ENCODE results near the gene PEAK1. TPM values are rescaled to one million over a fixed set of nuclear protein-coding genes. Genes with fewer than 3 reads are reported as not detected.

The PEAK1 gene
- total and polyA plus RNA-seq, 9 of the 15 experiments (the other 6 are each of a cell fraction or from before 2014, with no cell fraction given) = 0.99 to 22.4 (median 10.8) TPM

DNA sequence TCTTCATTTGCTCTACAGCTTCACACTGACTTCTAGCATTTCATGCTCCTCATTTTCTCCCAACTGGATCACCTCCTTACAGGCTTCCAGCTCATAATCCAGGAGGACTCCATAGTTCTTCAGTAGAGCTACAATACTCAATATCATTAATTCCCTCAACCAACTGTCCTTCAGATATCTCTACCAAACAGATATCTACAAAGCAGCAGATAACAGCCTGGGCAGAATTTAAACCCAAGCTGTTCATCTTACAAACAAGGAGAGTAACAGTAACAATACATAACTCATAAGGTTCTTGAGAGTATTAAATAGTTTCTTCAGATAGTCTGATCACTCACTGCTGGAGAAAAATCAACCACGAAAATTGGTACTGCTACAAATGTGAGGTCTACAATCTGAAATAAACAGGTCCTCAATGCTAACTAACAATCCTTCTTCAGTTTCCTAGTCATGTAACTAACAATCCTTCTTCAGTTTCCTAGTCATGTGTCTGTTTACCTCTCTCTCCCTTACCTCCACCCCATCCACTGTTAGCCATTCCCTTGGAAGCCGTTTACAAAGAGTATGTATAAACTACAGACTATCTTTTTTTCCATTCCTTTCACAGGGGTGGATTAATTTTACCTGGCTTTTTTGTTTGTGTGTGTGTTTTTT, 5.0 kb downstream of the PEAK1 start (continued):
- TF ChIP-seq TAF15 (IDR thresholded peaks at IDR 0.05; ENCODE audit: low read depth, low read length) (no peak), GTF2A2 (tag; IDR thresholded peaks at IDR 0.05) (no peak), CBFA2T2 (conservative IDR thresholded peaks at IDR 0.05) (peak; percentile 46; the same call in 1 of the 2 replicates), HEY1 (CRISPR knock-in tag; IDR thresholded peaks at IDR 0.05; ENCODE audit: borderline replicate concordance) (no peak), MBD2 (IDR thresholded peaks at IDR 0.05; ENCODE audit: borderline replicate concordance, low read depth) (no peak), RBBP5 (IDR thresholded peaks at IDR 0.05; ENCODE audit: borderline replicate concordance, insufficient read depth, low read length, poor library complexity, severe bottlenecking) (no peak), TEAD4 (IDR thresholded peaks at IDR 0.05; ENCODE audit: low read length) (peak; percentile 73), TEAD4 (CRISPR knock-in tag; IDR thresholded peaks at IDR 0.05; ENCODE audit: borderline replicate concordance) (no peak), ZNF668 (CRISPR knock-in tag; IDR thresholded peaks at IDR 0.05) (no peak), RAD21 (CRISPR knock-in tag; conservative IDR thresholded peaks at IDR 0.05 in 1 of 2, IDR thresholded peaks at IDR 0.05 in 1 of 2) (no peak), NFE2 (IDR thresholded peaks at IDR 0.05; ENCODE audit: low read depth) (no peak), ESRRA (IDR thresholded peaks at IDR 0.05; ENCODE audit: borderline replicate concordance, low read depth) (no peak), BRD4 (IDR thresholded peaks at IDR 0.05) (no peak), PYGO2 (tag; IDR thresholded peaks at IDR 0.05) (no peak)
- TF ChIP-seq, protein P1, sequence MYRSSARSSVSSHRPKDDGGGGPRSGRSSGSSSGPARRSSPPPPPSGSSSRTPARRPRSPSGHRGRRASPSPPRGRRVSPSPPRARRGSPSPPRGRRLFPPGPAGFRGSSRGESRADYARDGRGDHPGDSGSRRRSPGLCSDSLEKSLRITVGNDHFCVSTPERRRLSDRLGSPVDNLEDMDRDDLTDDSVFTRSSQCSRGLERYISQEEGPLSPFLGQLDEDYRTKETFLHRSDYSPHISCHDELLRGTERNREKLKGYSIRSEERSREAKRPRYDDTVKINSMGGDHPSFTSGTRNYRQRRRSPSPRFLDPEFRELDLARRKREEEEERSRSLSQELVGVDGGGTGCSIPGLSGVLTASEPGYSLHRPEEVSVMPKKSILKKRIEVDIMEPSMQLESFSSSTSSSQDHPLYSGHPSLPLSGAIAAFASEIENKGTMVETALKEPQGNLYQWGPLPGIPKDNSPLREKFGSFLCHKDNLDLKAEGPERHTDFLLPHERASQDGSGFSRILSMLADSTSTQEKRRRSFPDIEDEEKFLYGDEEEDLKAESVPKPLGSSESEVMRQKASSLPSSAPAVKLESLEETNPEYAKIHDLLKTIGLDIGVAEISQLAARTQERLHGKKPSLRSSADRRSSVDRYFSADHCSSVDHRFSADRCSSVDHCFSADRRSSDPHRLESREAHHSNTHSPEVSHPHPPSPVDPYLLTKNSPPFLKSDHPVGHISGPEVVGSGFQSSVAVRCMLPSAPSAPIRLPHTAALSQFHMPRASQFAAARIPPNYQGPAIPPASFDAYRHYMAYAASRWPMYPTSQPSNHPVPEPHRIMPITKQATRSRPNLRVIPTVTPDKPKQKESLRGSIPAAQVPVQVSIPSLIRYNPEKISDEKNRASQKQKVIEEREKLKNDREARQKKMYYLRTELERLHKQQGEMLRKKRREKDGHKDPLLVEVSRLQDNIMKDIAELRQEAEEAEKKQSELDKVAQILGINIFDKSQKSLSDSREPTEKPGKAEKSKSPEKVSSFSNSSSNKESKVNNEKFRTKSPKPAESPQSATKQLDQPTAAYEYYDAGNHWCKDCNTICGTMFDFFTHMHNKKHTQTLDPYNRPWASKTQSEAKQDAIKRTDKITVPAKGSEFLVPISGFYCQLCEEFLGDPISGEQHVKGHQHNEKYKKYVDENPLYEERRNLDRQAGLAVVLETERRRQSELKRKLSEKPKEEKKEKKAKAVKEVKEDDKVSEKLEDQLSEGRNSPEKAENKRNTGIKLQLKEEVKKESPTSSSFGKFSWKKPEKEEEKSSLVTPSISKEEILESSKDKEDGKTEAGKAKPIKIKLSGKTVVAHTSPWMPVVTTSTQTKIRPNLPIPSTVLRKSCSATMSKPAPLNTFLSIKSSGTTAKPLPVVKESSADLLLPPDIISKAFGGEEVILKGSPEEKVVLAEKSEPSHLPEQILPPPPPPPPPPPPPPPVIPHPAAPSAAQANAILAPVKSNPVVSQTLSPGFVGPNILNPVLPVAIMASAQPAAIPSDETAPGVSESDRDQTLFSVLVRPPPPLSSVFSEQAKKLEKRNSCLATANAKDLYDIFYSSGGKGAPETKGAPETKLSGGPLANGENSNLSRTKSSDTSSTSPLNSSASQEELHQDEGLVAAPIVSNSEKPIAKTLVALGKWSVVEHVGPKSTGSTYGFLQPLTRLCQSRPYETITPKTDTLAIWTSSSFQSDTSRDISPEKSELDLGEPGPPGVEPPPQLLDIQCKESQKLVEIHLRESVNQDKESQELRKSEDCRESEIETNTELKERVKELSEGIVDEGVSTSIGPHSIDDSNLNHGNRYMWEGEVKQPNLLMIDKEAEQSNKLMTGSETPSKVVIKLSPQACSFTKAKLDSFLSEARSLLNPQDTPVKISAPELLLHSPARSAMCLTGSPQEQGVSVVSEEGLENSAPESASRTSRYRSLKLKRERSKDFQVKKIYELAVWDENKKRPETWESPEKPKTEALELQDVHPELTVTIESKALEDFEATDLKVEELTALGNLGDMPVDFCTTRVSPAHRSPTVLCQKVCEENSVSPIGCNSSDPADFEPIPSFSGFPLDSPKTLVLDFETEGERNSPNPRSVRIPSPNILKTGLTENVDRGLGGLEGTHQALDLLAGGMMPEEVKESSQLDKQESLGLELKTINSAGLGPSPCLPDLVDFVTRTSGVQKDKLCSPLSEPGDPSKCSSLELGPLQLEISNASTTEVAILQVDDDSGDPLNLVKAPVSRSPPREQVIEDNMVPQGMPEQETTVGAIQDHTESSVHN (IDR thresholded peaks at IDR 0.05; ENCODE audit: borderline replicate concordance in 1 of 2, low read depth in 1 of 2) = no peak
- TF ChIP-seq, protein P2, sequence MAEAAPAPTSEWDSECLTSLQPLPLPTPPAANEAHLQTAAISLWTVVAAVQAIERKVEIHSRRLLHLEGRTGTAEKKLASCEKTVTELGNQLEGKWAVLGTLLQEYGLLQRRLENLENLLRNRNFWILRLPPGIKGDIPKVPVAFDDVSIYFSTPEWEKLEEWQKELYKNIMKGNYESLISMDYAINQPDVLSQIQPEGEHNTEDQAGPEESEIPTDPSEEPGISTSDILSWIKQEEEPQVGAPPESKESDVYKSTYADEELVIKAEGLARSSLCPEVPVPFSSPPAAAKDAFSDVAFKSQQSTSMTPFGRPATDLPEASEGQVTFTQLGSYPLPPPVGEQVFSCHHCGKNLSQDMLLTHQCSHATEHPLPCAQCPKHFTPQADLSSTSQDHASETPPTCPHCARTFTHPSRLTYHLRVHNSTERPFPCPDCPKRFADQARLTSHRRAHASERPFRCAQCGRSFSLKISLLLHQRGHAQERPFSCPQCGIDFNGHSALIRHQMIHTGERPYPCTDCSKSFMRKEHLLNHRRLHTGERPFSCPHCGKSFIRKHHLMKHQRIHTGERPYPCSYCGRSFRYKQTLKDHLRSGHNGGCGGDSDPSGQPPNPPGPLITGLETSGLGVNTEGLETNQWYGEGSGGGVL (CRISPR knock-in tag; IDR thresholded peaks at IDR 0.05) = no peak
- TF ChIP-seq, protein P3, sequence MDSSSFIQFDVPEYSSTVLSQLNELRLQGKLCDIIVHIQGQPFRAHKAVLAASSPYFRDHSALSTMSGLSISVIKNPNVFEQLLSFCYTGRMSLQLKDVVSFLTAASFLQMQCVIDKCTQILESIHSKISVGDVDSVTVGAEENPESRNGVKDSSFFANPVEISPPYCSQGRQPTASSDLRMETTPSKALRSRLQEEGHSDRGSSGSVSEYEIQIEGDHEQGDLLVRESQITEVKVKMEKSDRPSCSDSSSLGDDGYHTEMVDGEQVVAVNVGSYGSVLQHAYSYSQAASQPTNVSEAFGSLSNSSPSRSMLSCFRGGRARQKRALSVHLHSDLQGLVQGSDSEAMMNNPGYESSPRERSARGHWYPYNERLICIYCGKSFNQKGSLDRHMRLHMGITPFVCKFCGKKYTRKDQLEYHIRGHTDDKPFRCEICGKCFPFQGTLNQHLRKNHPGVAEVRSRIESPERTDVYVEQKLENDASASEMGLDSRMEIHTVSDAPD (CRISPR knock-in tag; IDR thresholded peaks at IDR 0.05) = no peak

All from K562 (cell line).